Suppressor macrophage treated with lipopolysaccharide for 1 hour (primary cell): ENCODE measurements around the gene PWWP2B.
A peak's percentile ranks its signal among the peaks of the same experiment; 100 is the strongest.
"Not testable (repeated sequence)": the region's sequence is repeated elsewhere in the genome, so short reads cannot be mapped to it uniquely, and the experiment has no call there.

Experiments
- DNase-seq, 3 donors: peaks; one replicate each; pipeline ENCODE4 v3.0.0-alpha.2; 2020 to 2022

PWWP2B gene

DNA sequence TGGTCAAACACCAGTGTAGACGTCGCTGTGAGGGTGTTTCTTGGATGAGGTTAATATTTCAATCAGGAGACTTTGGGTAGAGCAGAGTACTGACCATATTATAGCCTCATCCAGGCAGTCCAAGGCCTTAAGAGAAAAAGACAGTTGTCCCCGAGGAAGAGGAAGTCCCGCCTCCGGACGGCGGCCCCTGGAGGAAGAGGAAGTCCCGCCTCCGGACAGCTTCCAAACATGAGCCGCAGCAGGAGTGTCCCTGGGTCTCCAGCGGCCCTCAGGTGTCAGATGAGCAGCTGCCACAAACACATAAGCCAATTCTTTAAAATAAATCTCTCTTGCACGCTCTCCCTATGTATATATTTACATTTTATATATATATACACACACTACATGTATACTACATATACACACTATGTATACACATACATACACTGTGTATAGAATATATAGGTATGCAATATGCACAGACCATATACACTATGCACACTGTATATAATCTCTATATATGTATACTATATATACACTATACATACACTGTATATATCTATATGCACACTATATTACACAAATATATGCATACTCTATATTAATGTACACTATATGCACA, 37.5 kb downstream of the PWWP2B start:
- DNase-seq, result peak; percentile 83 to 90 (median 87)

DNA sequence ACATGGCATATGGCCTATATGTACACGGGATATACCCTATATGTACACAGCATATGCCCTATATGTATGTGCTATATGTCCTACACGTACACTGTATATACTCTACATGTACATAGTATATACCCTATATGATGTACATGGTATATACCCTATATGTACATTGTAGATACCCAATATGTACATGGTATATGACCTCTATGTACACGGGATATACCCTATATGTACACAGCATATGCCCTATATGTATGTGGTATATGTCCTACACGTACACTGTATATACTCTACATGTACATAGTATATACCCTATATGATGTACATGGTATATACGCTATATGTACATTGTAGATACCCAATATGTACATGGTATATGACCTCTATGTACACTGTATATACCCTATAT, 38.3 kb downstream of the PWWP2B start:
- DNase-seq, result not testable (repeated sequence)

DNA sequence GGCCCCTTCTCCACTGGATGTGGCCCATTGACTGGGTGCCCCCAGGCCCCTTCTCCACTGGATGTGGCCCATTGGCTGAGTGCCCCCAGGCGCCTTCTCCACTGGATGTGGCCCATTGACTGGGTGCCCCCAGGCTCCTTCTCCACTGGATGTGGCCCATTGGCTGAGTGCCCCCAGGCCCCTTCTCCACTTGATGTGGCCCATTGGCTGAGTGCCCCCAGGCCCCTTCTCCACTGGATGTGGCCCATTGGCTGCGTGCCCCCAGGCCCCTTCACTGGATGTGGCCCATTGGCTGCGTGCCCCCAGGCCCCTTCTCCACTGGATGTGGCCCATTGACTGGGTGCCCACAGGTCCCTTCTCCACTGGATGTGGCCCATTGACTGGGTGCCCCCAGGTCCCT, 39.1 kb downstream of the PWWP2B start:
- DNase-seq, result not testable (repeated sequence)

DNA sequence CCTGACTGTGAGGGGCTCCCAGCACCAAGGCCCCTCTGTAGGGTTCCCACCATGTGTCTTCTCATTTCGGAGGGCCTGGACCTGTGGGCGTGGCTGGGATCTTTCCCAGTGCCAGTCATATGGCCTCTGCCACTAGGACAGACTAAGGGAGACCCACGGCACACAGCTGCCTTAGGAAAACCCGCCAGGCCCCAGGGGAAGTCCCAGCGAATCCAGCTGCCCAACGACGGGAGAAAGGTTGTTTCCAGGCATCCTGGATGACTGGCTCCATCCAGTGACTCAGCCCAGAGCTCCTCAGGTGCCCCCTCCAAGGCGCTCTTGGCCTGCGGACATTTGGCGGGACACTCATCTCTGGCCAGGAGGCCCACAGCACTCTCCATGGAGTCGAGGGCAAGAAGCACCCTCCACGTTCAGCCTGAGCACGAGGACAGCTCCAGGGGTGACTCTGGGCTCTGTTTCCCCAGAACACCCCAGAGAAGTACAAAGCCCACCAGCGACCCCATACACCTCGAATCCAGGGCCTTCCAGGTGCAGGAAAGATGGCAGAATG, 39.9 kb downstream of the PWWP2B start:
- DNase-seq, result peak in 2 of 3 donors; percentile 43 to 67

DNA sequence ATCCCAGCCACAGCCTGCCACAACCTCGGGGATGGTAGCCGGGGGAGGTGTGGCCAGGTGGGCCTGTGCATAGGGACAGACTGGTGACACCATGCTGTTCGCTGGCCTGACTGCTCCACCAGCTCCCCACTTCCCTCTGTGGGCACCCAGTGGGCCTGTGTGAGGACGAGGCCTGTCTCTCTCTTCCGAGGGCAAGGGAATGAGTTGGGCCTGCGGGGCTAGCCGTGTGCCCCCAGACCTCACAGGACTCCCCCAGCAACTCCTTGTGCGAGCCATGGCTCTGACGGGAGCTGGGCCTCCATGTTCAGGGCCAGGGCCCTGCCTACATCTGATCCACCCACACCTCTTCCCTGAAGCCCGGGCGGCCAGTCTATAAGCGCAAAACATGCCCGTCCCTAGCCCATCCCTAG, 40.5 kb downstream of the PWWP2B start:
- DNase-seq, result no peak

DNA sequence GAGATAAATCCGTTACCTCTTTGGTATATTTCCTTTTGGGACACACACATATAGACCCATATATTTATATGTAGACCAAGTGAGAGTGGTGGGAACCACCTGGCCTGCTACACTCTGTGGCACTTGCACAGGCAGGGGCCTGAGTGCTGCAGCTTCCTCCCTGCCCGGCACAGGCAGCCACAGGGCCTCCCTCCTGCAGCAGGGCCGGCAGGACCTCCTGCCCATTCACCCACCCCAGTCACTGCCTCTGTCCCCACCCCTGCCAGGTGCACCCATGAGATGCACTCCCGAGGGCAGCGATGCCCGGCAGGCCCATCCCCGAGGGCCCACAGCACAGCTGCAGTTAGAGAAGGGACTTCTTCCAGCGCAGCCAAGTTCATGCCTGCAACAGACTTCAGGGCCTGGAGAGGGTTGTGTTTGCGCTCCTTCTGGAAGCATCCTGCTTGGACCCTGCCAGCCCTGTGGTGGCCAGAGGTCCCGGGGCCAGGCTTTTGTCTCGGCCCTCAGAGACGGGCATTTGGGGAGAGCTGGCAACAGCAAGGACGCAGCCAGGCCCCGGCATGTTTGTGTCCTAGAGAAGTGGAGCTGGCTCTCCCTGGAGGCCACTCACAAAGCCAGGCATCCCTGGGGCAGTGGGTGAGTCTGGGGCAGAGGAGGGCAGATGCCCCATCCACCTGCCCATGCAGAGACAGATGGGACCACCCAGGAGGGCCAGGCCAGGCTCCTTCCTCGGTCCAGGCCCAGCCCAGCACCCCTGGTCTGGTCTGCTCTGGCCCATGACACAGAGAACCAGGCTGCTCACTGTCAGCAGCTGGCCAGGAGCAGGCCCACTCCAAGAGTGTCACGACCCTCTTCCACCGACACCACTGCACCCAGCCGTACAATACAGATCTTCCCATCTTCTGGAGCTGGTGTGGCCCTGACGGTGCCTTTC, 41.4 kb downstream of the PWWP2B start:
- DNase-seq, result no peak

DNA sequence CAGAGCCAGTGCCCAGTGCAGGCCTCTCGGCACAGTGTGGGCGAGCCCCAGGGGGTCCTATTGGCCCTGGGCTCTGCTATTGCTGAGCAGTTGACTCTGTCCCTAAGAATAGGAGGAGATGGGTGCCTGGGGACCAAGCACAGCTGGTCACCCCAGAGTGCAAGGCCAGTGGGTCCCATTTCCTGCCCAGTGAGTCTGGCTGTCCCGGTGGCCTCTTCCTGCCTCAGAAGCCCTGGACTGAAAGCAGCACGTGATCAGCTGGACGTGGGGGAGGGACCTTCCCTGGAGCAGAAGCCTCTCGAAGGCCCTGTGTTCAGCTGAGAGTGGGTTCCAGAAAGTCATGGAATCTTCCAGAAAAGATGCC, 42.0 kb downstream of the PWWP2B start:
- no peak for DNase-seq

DNA sequence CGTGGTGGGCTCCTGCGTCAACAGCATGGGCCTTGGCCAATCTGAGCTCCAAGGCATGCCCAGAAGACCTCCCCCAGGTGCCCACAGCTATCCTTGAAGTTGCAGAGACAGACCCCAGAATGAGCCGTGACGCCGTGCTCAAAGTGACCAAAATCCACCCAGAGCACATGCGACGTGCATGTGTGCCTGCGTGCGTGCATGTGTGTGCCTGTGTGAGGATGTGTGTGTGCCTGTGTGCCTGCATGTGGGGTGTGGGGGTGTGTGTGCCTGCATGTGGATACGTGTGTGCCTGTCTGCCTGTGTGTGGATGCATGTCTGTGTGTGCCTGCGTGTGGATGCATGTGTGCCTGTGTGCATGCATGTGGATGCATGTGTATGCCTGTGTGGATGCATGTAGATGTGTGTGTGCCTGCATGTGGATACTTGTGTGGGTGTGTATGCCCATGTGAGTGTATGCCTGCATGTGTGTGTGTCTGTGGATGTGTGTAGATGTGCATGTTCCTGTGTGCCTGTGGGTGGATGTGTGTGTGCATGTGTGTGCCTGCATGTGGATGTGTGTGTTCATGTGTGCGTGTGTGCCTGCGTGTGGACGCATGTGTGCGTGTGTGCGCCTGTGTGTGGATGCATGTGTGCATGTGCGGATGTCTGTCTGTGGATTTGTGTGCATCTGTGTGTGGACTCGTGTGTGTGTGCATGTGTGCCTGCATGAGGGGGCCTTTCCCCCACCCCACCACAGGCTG, 42.6 kb downstream of the PWWP2B start:
- DNase-seq, result no peak

DNA sequence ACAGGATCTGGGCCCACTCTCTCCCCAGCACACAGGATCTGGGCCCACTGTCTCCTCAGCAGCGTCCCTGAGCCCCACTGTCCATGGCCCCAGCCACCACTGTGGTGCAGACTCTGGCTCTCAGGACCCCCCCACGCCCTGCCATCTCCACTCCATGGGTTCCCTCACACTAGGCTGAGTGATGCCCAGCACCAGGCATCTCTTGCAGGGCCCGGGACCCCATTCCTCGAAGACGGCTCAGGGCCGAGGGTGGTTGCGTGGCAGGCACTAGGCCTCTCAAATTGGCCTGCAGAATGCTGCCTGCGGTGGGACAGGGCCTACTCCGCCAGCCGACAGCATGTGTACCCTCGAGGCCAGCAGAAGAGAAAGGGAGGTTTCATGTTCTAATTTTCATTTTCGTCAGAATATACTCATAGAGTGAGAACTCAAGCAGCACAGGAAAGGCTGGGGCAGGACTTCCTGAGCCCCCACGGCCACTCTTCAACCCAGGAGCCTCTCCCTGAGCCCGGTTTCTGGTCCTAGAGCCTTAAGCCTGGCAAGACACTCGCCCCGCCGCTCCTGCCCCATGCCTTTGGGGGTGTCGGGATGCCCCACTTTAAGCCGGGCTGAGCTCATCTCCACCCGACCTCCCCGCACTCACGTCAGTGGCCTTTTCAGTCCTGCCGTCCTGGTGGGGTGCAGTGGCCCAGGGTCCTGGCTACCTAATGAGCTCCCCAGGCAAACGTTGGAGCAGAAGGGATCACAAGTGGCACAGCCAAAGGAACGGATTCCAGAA, 44.0 kb downstream of the PWWP2B start:
- no peak for DNase-seq

DNA sequence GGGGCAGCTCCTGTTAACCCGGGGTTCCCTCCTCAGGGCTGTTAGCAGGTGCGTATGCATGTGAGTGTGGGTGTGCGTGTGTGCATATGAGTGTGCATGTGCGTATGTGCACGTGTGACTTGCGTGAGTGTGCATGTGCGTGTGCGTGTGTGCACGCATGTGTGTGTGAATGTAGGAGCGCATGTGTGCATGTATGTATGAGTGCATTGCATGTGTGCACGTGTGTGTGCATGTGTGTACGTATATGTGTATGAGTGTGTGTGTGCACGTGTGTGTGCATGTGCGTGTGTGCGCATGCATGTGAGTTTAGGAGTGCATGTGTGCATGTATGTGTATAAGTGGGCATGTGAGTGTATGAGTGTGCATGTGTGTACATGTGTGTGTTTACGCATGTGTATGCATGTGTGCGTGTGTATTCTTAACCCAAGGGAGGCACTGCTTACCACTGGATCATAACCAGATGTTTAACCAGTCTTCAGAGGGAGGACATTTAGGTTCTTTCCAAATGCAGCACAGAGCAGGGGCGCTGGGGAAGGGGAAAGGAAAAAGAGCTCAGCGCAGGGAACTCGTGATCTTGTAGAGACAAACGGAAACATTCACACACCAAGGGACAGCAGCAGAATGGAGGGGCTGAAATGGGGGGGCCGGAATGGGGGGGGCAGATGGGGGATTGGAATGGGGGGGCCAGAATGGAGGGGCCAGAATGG, 45.0 kb downstream of the PWWP2B start:
- peak in 2 of 3 donors; percentile 40 to 57 for DNase-seq

DNA sequence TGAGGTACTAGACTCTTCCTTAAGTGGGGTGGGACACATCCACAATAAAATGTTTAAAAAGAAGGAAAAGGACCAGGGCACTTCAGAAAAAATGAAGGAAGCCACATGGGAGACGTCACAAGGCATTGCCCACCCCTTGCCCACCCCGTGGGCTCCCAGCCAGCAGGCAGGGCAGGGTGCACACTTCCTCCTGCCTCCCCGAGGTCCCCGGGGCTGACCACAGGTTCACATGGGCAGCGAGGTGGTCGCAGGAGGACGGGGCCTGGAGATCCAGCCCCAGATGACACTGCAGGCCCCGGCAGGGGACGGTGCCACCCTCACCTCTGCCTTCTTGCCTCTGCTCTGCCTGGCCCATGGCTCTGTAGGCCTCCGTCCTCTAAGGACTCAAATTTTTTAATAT, 45.6 kb downstream of the PWWP2B start:
- DNase-seq, result no peak

DNA sequence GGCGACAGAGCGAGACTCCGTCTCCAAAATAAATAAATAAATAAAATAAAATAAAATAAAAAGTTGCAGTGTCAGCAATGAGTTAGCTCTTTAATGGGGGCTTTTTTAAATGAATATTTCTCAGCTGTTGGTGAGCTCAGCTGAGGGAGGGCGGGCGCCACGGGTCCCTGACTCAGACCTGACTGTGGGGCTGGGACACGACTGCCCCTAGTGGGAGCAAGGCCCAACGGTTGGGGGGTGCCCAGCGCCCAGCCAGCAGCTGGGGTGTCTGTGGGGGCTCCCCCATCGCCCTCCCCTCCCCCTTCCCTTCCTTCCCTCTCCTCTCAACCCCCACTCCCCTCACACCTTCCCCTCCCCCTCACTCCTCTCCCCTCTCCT, 46.6 kb downstream of the PWWP2B start:
- DNase-seq, result peak; percentile 91 to 95 (median 93)

DNA sequence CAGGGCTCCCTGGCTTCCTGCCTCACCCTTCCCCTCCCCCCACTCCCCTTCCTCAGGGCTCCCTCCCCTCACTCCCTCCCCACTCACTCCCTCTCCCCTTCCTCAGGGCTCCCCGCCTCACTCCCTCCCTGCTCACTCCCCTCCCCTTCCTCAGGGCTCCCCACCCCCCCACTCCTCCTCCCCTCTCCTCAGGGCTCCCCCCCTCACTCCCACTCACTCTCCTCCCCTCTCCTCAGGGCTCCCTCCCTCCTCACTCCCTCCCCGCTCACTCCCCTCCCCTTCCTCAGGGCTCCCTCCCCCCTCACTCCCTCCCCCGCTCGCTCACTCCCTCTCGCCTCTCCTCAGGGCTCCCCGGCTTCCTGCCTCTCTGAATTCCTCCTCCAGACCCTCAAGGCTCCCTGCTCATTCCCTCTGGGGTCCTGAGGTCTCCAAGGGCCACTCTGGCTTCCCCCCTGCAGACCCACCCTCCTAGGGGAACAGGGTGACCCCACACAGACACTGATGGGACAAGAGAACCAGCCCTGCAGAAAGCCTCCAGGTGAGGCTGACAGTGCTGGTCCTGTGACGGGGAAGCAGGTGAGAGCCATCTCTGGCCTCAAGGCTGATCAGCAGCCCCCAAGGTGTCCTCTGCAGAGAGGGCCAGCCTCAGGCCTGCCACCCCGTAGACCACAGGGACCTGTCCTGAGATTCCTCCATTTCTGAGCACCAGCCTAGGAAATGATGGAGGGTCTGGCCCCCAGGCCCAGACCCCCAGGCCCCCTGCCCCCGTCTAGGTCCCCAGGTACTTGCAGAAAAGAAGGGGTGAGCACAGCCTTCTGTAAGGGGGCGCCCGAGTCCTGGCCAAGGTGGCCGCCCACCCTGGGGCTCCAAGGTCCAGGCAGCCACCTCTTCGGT, 47.2 kb downstream of the PWWP2B start:
- peak in 1 of 3 donors; percentile 36 for DNase-seq

DNA sequence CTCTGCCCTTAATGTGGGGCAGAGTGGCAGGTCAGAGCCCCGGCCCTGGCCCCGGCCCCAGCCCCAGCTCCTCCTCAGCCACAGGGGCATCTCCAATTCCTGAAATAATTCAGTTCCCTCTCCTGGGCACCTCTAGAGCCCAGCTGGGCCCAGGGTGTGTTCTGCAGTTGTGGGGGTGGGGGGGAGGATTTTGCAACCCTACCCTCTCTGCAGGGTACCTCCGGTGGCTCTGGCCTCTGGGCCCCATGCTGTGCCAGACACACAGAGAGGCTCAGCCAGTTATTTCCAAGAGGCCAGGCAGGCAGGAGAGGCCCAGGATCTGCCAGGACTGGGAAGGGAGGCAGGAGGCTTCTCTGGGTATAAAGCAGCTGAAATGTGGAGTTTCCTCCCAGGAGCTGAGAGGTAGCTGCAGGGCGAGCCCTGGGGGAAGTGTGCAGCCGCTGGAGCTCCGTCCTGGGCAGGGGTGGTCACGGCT, 47.9 kb downstream of the PWWP2B start:
- DNase-seq, result no peak

DNA sequence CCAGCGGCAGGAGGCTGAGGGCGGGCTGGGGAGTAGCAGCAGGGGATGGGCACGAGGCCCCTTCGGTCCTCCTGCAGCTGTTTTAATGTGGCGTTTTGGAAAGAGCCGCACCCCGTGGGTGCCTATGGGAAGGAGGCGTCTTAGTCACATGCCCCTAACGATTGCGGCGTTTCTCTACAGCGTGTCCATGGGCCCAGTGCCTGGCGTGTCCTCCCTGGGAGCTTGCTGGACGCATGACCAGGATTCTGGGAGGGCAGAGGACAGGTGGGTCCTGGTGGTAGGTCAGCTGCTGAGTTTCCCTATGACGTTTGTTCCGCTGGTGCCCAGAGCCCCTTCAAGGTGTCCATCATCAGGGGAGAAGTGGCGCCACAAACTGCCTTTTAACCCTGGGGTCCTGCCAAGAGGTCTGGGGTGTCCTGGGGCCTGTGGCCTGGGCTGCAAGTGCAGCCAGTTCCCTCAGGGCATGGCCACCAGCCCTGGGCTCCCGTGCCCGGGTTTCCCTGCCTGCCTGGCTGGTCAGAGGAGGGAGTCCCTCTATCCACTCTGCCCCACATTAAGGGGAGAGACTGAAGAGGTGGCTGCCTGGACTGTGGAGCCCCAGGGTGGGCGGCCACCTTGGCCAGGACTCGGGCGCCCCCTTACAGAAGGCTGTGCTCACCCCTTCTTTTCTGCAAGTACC, 48.7 kb downstream of the PWWP2B start:
- peak in 1 of 3 donors; percentile 45 for DNase-seq

DNA sequence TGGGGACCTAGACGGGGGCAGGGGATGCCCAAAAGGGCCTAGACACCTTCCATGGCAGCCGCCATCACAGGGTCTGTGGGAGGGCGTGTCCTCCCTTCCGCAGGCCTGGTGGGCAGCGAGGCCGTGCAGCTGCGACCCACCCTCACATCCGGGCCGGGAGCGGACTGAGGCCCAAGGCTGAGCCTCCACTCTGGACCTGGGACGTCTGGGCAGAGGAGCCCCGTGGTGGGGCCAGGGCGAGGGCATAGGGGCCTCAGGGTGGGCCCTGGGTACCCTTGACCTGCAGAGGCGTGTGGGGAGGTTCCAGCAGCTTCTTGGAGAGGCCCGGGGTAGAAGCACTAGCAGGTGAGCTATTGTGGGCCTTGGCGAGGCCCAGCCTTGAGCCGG, 49.2 kb downstream of the PWWP2B start:
- DNase-seq, result no peak

DNA sequence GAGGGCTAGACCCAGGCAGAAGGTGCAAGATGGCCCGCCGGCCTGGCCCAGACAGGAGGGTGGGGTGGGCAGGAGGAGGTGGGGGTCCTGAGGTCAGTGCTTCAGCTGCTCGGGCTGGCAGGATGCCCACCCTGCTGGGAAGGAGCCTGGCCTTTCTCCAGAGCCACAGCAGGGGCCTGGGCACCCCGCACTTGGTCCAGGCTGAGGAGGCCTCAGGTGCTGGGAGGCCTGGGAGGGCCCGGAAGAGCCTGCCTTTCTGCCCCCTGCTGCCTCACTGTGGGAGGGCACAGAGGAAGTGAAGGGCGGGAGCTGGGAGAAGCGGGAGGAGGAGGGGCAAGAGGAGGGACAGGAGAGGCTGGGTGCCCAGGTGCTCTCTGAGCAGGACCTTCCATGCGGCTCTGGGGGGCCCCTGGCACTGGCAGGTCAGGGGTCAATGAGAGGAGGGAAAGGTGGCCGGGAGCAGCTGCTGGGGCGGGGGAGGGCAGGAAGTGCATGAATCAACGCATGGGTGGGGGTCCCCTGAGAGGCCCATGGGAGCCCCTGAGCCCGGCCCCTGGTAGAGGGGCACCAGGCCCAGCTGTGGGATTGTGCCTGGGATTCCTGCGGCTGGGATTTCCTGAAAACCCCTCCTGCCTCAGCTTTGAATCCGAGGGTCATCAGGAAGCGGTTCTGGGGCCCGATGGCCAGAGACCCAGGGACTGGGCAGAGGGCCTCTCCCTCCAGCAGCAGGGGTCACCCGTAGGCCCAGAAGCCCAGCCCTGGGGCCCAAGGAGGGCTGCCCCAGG, 49.9 kb downstream of the PWWP2B start:
- peak; percentile 65 to 80 (median 65) for DNase-seq

DNA sequence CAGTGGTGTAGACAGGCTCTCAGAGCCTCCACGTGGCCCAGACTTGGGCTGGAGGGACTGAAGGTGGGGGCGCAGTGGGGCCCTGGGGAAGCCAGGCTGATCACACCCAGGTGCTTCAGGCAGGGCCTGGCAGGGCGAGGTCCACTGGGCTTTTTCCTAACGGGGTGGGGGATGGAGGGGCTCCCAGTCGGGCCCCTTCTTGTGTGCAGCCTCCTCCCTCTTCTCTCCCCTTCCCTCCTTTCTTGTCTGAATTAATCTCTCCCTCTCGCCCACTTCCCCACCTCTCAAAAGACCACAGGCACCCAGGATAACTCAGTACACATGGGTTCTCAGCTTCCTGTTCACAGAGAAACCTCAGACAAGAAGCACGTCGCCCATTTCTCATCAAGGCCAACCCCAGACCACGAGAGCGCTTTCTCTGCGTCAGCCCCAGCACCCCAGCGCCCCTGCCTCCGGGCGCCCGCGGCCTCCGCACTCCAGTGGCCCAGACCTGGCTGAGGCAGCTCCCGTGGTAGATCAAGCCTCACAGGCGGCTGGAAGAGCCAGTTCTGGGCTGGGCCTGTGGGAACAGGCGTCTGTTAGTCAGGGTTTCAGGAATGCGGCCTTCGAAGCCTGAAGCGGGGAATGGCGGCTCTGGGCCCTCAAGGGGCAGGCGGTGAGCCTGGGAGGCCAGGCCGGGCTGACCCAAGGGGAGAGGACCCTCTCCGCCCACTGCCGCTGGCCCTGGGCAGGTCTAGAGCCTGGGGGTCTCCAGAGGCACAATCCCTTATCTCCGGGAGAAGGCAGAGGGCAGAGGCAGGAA, 50.6 kb downstream of the PWWP2B start:
- peak; percentile 84 to 87 (median 87) for DNase-seq
